Uterus (tissue), 4 donors: ENCODE measurements around the gene ADAMTS14. TPM values are rescaled to one million over a fixed set of nuclear protein-coding genes. Genes with fewer than 3 reads are reported as not detected.
"Not testable (repeated sequence)": the region's sequence is repeated elsewhere in the genome, so short reads cannot be mapped to it uniquely, and the experiment has no call there.

Source experiments
- DNase-seq, 2 donors: peaks; one replicate each; pipeline ENCODE4 v3.0.0-alpha.2; 2019 to 2020
- H3K27ac ChIP-seq, 2 donors: fragments of 200-600 bp; sonication (generic); 1 replicate in 1 of 2; 2 replicates in 1 of 2; pipeline ENCODE4 v1.5.1; 2016 to 2018
- H3K27me3 ChIP-seq, 2 donors: fragments of 200-600 bp; sonication (generic); one replicate each; pipeline ENCODE4 v1.5.1; 2018 to 2019; ENCODE audit warnings: control low read depth in 1 of 2
- H3K36me3 ChIP-seq, 2 donors: fragments of 200-600 bp; sonication (generic); one replicate each; pipeline ENCODE4 v1.5.1; 2019; ENCODE audit warnings: control low read depth in 1 of 2
- H3K4me1 ChIP-seq, 2 donors: fragments of 200-600 bp; sonication (generic); one replicate each; pipeline ENCODE4 v1.5.1; 2018 to 2019; ENCODE audit warnings: control low read depth in 1 of 2
- H3K4me3 ChIP-seq, 2 donors: fragments of 200-600 bp; sonication (generic); 1 replicate in 1 of 2; 2 replicates in 1 of 2; pipeline ENCODE4 v1.5.1; 2018 to 2019; ENCODE audit warnings: mild to moderate bottlenecking in 1 of 2
- H3K9me3 ChIP-seq, 2 donors: fragments of 200-600 bp; sonication (generic); one replicate each; pipeline ENCODE4 v1.5.1; 2019; ENCODE audit warnings: control low read depth in 1 of 2
- POLR2A ChIP-seq, 2 donors: fragments of 450-650 bp; IDR thresholded peaks; one replicate each; pipeline ENCODE4 v1.6.1; 2016; ENCODE audit warnings: antibody characterized with exemption in 2 of 2, mild to moderate bottlenecking in 1 of 2, moderate library complexity in 1 of 2
- intact Hi-C: fragments of 100-400 bp; cut with DNase I; formaldehyde crosslinking; loops from one replicate; pipeline ENCODE4 v1.15.1; 2023; ENCODE audit warnings: low total_unique reads
- total RNA-seq, 4 donors: library from RNA; depleted of rRNA in 3 of 4; stranded (reverse); fragments of >200 nt in 3 of 4; gene quantifications; one replicate each; pipeline versions ENCODE4 v1.1.0 to v1.2.4, GENCODE V29; 2014 to 2023
- TF ChIP-seq, protein P1 (sequence below), 4 experiments: fragments of 200-600 bp in 2 of 4; fragments of 450-650 bp in 2 of 4; sonication (generic) in 2 of 4; IDR thresholded peaks; one replicate each; pipeline ENCODE4 v1.5.1; 2016 to 2019; ENCODE audit warnings: antibody characterized with exemption in 4 of 4, mild to moderate bottlenecking in 2 of 4, moderate library complexity in 1 of 4
- donor health status: DM: yes; HTN: yes; CAD: no.

Gene ADAMTS14
- total RNA-seq, 4 donors from 2014 or later, result 0.18 to 3.7 TPM; not detected in 2

GRCh38 chr10:70664702-70665195 is 7.6 kb upstream of the ADAMTS14 start:
- no peaks in the 10 kb centered on the region for H3K36me3 ChIP-seq
- no peak overlapping the region for H3K4me3 ChIP-seq
- H3K4me1 ChIP-seq, result no peaks in the 10 kb centered on the region
- H3K9me3 ChIP-seq, result no peaks in the 10 kb centered on the region
- no peaks in the 10 kb centered on the region for H3K27me3 ChIP-seq
- TF ChIP-seq POLR2A (IDR thresholded peaks at IDR 0.05), result no peak
- TF ChIP-seq, protein P1, sequence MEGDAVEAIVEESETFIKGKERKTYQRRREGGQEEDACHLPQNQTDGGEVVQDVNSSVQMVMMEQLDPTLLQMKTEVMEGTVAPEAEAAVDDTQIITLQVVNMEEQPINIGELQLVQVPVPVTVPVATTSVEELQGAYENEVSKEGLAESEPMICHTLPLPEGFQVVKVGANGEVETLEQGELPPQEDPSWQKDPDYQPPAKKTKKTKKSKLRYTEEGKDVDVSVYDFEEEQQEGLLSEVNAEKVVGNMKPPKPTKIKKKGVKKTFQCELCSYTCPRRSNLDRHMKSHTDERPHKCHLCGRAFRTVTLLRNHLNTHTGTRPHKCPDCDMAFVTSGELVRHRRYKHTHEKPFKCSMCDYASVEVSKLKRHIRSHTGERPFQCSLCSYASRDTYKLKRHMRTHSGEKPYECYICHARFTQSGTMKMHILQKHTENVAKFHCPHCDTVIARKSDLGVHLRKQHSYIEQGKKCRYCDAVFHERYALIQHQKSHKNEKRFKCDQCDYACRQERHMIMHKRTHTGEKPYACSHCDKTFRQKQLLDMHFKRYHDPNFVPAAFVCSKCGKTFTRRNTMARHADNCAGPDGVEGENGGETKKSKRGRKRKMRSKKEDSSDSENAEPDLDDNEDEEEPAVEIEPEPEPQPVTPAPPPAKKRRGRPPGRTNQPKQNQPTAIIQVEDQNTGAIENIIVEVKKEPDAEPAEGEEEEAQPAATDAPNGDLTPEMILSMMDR (IDR thresholded peaks at IDR 0.05), result no peak
- no peak overlapping the region for H3K27ac ChIP-seq
- intact Hi-C loops, result no loop called here
- DNase-seq, result no peak

- Histone ChIP-seq H3K27ac (no peak overlapping the region), H3K9me3 (no peaks in the 10 kb centered on the region), H3K4me3 (no peak overlapping the region), H3K36me3 (no peaks in the 10 kb centered on the region), H3K4me1 (no peaks in the 10 kb centered on the region), H3K27me3 (no peaks in the 10 kb centered on the region)
- intact Hi-C loops, result no loop called here
- TF ChIP-seq, protein P1 (IDR thresholded peaks at IDR 0.05), result no peak
- TF ChIP-seq POLR2A (IDR thresholded peaks at IDR 0.05), result no peak
- no peak for DNase-seq
These were observed 5.1 kb upstream of the ADAMTS14 start for GRCh38 chr10:70666960-70667798.

GRCh38 chr10:70667818-70668217 is 4.5 kb upstream of the ADAMTS14 start:
- intact Hi-C loops, H3K4me3 ChIP-seq, H3K9me3 ChIP-seq, H3K36me3 ChIP-seq, H3K4me1 ChIP-seq, H3K27ac ChIP-seq, H3K27me3 ChIP-seq, DNase-seq: not testable (repeated sequence)

DNA sequence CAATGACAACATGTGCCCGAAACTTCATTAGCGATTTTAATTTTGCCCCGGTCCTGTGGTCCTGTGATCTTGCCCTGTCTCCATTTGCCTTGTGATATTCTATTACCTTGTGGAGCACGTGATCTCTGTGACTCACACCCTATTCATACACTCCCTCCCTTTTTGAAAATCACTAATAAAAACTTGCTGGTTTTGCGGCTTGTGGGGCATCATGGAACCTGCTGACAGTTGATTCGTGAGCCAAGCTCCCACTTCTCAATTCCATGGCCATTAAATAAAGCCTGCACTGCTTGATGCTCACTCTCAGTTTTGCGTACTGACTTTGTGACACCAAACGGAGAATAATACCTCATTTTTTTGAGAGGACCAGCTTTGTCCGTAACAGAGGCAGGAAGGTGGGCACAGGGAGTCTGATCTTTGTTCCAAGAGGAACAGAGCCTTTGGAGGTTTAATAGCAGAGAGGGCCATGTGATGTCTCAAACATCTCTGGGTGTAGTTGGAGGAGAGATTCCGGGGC is 3.8 kb upstream of the ADAMTS14 start:
- Histone ChIP-seq H3K9me3 (no peaks in the 10 kb centered on the region), H3K36me3 (no peaks in the 10 kb centered on the region), H3K4me3 (no peak overlapping the region), H3K4me1 (no peaks in the 10 kb centered on the region), H3K27me3 (no peaks in the 10 kb centered on the region), H3K27ac (no peak overlapping the region)
- intact Hi-C loops, result no loop called here
- TF ChIP-seq POLR2A (IDR thresholded peaks at IDR 0.05), result no peak
- DNase-seq, result no peak

GRCh38 chr10:70669015-70669414 is 3.3 kb upstream of the ADAMTS14 start:
- no peaks in the 10 kb centered on the region for H3K9me3 ChIP-seq
- no peaks in the 10 kb centered on the region for H3K27me3 ChIP-seq
- TF ChIP-seq, protein P1 (IDR thresholded peaks at IDR 0.05), result no peak
- TF ChIP-seq POLR2A (IDR thresholded peaks at IDR 0.05), result no peak
- no peaks in the 10 kb centered on the region for H3K36me3 ChIP-seq
- intact Hi-C loops, result no loop called here
- DNase-seq, result no peak
- no peaks in the 10 kb centered on the region for H3K4me1 ChIP-seq
- no peak overlapping the region for H3K27ac ChIP-seq
- H3K4me3 ChIP-seq, result no peak overlapping the region

GRCh38 chr10:70669732-70670317 is 2.5 kb upstream of the ADAMTS14 start:
- no peaks in the 10 kb centered on the region for H3K27me3 ChIP-seq
- H3K27ac ChIP-seq, result no peak overlapping the region
- H3K4me3 ChIP-seq, result no peak overlapping the region
- H3K4me1 ChIP-seq, result no peaks in the 10 kb centered on the region
- DNase-seq, result no peak
- intact Hi-C loops, result no loop called here
- H3K36me3 ChIP-seq, result no peaks in the 10 kb centered on the region
- TF ChIP-seq POLR2A (IDR thresholded peaks at IDR 0.05), result no peak
- TF ChIP-seq, protein P1 (IDR thresholded peaks at IDR 0.05), result no peak
- no peaks in the 10 kb centered on the region for H3K9me3 ChIP-seq
